ENCODE results near the gene ZMYND8.

GRCh38 chr20:47244451-47244850 is 112.0 kb downstream of the ZMYND8 start:
- TF ChIP-seq, protein P1, sequence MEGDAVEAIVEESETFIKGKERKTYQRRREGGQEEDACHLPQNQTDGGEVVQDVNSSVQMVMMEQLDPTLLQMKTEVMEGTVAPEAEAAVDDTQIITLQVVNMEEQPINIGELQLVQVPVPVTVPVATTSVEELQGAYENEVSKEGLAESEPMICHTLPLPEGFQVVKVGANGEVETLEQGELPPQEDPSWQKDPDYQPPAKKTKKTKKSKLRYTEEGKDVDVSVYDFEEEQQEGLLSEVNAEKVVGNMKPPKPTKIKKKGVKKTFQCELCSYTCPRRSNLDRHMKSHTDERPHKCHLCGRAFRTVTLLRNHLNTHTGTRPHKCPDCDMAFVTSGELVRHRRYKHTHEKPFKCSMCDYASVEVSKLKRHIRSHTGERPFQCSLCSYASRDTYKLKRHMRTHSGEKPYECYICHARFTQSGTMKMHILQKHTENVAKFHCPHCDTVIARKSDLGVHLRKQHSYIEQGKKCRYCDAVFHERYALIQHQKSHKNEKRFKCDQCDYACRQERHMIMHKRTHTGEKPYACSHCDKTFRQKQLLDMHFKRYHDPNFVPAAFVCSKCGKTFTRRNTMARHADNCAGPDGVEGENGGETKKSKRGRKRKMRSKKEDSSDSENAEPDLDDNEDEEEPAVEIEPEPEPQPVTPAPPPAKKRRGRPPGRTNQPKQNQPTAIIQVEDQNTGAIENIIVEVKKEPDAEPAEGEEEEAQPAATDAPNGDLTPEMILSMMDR (conservative IDR thresholded peaks at IDR 0.05; ENCODE audit: low read depth, low read length) = no peak
- no peak for TF ChIP-seq EZH2 (IDR thresholded peaks at IDR 0.05; ENCODE audit: low read length, unreplicated experiment)
